GM18951 (cell line): Measurements from ENCODE around the gene KLHDC9.
"Not testable (repeated sequence)": the region's sequence is repeated elsewhere in the genome, so short reads cannot be mapped to it uniquely, and the experiment has no call there.

Source experiments
- POLR2A ChIP-seq: IDR thresholded peaks from 4 replicates; pipeline ENCODE4 v1.6.1; 2011; ENCODE audit warnings: mild to moderate bottlenecking; ENCODE audit not compliant: insufficient read length, insufficient read depth; ENCODE audit errors: extremely low read depth
- in situ Hi-C: fragments of 300-500 bp; cut with MboI; formaldehyde crosslinking; loops from one replicate; pipeline ENCODE4 v1.12.0; 2022; ENCODE audit warnings: low sequenced_read_pairs, mixed read lengths, inconsistent platforms; ENCODE audit not compliant: unreplicated experiment

The KLHDC9 gene

DNA sequence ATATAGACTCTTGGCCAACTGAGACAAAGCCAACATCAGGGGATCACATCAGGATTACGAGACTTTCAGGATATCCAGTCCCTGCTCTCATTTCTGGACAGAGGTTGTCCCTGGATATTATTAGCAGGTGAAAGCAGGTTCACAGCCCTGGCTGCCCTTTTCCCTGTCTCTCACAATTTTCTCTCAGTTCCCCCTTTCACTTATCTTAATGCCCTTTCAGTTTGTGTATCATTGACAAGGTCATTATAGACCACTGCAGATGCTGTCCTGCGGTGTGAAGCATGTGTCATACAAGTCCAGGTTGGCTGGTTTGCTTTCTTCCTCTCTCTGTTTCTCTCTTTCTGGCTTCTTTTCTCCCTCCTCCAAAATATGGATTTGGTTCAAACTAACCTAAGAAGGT is 2.1 kb upstream of the KLHDC9 start:
- TF ChIP-seq POLR2A: no peak
- in situ Hi-C loops: no loop called here

DNA sequence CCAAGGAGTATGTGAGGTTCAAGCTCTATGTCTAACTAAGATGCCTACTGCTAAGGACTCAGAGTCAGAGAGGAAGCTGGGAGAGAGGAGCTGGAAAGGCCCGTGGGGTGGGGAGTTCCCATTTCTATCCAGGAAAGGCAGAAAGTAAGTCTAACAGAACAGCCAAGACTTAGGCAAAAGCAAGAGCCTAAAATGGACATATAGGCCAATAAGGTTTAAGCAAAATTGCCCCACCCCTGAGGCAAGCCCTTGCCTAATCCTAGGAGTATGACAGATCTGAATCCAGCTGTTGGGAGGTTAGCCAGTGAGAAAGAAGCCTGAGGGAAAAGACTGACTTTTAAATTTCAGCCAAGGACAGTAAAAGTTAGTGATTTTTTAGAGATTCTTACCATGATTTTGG is 1.6 kb upstream of the KLHDC9 start:
- in situ Hi-C loops: no loop called here

DNA sequence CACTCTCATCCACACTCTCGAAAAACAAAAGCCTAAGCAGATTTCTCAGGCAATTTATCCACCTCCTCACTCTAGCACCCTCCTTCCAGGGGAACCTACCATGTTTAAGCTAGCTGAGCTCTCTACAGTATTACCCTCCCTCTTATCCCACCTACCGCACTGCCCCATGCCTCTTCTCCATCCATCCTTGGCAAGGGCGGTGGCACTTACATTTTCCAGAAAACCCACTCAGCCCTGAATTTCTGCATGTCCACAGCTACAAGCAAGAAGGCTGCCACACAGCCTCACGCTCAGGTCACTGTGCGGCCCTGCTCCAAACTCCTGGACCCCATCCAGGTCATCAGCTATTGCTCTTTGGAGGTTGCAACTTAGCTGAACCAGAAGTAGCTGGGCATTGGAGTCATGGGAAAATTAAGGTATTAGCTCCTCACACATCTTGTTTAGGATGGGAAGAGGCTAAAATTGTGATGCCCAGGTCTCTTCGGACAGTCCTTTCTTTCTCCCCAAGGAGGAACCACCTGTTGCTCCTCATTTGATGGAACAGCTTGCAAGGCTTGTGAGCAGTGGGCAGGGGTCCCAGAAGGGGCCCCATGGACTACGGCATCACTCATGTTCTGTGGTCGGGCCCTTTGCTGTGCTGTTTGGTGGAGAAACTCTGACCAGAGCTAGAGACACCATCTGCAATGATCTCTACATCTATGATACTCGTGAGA is 1.1 kb downstream of the KLHDC9 start:
- in situ Hi-C loops: no loop called here
- no peak for TF ChIP-seq POLR2A

More for the DNA sequence above, 1.6 kb upstream of the KLHDC9 start:
- TF ChIP-seq POLR2A: no peak

DNA sequence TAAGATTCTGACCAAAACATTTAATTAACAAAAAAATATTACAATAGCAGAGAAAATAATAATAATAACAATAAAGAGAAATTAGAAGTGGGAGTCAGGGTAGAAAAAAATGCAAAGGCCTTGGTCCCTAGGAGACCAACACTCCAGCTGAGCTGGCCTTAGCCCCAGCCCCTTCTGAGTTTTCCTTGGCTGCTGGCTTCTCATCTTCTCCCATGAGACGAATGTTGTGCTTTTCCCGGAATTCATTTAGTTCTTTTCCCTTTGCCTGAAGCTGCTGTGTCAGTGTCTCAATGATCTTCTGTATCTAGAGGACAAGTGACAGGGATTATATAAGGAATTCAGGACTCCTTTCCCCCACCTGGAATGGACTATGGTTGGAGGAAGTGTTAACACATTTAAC is 2.4 kb downstream of the KLHDC9 start:
- in situ Hi-C loops: no loop called here
- TF ChIP-seq POLR2A: no peak

DNA sequence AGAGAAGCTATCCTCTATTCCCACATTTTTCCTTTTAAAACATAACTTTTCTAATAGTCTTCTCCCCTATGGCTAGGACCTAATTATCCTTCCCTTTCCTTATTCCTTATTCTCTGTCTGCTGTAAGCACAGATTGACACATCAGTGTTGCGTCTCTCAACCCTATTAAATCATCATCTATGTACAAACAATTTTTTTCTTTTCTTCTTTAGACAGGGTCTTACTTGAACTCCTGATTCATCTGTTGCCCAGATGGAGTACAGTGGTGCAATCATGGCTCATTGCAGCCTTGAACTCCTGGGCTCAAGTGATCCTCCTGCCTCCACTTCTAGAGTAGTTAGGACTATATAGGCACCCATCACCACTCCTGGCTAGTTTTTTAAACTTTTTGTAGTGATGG is 8.3 kb downstream of the KLHDC9 start:
- in situ Hi-C loops: no loop called here
- no peak for TF ChIP-seq POLR2A

DNA sequence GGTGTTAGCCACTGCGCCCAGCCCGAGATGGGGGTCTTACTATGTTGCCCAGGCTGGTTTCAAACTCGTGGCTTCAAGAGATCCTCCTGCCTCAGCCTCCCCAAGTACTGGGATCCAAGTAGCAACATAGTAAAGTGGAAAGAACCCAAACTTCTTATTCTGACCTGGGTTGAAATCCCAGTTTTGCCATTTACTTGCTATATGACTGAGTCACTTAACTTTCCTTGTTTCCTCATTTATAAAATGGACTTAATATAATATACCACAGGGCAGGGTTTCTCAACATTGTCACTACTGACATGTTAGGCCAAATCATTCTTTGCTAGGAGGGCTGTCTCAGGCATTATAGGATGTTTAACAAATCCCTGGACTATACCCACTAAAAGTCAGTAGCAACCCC is 13.0 kb downstream of the KLHDC9 start:
- TF ChIP-seq POLR2A: no peak
- in situ Hi-C loops: no loop called here

DNA sequence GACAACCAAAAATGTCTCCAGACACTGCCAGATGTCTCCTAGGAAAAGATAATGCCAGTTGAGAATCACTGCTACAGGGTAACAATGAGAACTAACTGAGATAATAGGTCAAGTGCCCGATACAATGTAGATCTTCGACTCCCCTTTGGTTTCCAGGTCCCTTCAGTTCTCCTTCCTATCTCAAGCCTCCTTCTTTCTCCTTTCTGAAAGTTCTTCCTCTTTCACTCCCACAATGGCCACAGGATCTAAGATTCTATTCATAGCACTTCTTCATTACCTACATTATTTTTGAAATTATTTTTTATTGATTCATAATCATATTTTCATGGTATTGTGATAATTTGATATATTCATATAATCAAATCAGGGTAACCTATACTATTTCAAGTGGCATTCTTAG is 13.4 kb downstream of the KLHDC9 start:
- TF ChIP-seq POLR2A: no peak
- in situ Hi-C loops: no loop called here

DNA sequence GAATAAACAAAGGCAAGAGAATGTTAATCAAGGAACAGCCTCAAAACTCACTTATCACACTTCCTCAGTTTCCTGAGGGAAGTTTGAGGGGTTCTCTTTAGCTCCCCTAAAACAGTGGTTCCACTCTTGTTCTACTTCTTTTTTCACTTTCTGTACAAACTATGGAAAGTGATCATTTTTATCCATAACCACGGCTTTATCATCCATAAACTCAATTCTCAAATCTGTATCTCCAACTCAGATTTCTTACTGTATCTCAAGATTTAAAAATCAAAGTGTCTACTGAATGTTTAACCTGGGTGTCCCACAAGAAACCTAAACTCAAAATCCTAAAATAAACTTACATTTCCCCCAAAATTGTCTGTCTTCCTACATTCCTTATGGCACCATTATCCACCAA is 15.8 kb downstream of the KLHDC9 start:
- in situ Hi-C loops: no loop called here

DNA sequence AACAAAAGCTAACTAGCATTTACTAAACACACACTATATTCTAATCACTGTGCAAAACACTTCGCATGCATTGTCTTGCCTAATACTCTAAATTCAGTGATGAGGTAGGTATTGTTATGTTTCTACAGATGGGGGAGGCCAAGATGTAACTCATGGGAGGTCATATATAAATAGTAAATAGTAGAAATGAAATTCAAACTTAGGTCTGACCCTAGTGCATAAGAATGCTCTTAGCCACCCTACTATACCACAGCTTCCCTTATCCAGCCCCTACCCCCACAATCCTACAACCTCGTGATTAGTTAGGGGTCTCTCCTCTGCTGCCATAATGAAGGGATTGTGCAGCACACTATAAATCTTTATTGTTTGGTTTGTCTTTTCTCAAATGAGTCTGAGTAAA is 16.4 kb downstream of the KLHDC9 start:
- in situ Hi-C loops: no loop called here
- TF ChIP-seq POLR2A: no peak

More for the DNA sequence above, 15.8 kb downstream of the KLHDC9 start:
- TF ChIP-seq POLR2A: no peak

DNA sequence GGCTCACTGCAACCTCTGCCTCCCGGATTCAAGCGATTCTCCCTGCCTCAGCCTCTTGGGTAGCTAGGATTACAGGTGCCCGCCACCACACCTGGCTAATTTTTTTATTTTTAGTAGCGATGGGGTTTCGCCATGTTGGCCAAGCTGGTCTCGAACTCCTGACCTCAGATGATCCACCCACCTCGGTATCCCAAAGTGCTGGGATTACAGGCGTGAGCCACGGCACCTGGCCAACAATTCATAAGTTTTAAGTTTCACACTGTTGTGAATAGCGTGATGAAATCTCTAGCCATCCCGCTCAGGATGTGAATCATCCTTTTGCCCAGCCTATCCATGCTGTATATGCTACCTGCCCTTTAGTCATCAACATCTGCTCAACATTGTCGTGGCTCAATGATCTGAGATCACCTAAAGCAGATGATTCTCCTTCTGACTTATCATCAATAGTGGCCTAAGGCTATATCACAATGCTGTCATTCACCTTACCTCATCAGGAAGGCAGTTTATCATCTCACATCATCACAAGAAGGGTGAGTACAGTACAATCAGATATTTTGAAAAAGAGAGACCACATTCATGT is 17.1 kb downstream of the KLHDC9 start:
- in situ Hi-C loops: no loop called here
- TF ChIP-seq POLR2A: no peak

DNA sequence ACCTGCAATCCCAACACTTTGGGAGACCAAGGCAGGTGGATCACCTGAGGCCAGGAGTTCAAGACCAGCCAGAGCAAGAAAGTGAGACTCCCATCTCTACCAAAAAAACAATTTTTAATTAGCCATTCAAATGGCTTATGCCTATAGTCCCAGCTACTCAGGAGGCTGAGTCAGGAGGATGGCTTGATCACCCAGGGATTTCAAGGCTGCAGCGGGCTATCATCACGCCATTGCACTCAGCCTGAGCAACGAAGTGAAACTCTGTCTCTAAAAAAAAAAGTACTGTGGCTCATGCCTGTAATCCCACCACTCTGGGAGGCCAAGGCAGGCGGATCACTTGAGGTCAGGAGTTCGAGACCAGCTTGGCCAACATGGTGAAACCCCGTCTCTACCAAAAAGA is 17.8 kb downstream of the KLHDC9 start:
- in situ Hi-C loops: not testable (repeated sequence)

DNA sequence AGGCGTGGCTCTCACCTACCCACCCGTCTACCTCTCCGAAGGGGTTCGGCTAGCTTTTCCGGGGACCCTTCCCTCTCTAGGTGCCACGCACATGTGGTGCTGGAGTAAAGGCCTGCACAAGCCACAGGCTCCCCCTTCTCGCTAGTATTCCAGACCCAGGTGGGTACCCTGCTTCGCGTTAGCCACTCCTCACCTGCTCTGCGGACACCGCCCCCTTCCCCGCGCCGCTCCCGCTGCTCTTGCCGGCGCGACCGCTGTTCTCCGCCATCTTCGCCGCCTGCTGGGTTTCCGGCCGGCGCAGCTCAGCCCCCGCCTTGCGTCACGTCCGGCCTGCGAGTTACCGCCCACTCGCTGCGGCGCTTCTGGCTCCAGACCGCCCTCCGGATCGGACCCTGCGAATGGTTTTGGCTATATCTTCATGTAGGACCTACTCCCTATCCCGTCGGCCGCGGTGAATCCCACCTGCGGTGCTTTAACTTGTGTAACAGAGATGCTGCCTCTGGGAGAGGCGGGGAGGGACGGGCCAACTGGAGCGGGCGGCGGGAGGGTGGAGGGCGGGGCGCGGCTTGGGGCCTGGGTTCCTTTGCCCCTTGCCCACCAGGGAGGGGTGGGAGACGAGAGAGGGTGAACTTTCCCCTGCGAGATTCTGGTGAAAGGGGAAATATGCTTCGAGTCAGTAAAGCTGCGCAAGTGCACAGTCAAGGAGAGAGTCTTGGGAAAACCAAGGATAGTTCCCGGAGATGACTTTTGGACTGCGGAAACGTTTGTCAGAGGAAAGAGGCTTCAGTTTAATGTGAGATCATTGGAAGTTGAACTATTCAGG is 19.8 kb downstream of the KLHDC9 start, which contains the start of the genes NIT1 and PFDN2:
TSS of gene NIT1 (plus strand) at position 347 of the 823 bp plus-strand sequence. CDS start at position 419, 72 bp downstream.
TSS of gene PFDN2 (minus strand) at position 279 of the 823 bp plus-strand sequence. CDS start at position 268, 11 bp downstream.
- peak; percentile 94 for TF ChIP-seq POLR2A
- in situ Hi-C loops: no loop called here

DNA sequence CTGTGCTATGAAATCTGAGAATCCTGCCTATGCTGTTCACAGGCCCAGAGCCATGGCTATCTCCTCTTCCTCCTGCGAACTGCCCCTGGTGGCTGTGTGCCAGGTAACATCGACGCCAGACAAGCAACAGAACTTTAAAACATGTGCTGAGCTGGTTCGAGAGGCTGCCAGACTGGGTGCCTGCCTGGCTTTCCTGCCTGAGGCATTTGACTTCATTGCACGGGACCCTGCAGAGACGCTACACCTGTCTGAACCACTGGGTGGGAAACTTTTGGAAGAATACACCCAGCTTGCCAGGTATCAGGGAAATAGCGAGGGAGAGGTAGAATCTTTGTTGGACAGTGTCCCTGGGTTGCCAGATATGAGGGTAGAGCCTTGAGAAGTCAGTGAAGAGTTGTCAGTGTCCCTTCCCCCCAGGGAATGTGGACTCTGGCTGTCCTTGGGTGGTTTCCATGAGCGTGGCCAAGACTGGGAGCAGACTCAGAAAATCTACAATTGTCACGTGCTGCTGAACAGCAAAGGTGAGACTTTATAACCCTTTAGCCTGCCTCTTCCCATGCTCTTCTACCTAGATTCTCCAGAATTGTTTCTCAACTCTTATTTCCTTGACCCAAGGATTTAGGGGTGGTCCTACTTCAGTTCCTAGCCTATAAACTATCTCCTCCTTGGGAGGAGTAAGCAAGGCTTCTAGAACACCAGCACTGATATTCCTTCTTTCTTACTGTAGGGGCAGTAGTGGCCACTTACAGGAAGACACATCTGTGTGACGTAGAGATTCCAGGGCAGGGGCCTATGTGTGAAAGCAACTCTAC is 21.1 kb downstream of the KLHDC9 start:
- in situ Hi-C loops: no loop called here
- TF ChIP-seq POLR2A: no peak

DNA sequence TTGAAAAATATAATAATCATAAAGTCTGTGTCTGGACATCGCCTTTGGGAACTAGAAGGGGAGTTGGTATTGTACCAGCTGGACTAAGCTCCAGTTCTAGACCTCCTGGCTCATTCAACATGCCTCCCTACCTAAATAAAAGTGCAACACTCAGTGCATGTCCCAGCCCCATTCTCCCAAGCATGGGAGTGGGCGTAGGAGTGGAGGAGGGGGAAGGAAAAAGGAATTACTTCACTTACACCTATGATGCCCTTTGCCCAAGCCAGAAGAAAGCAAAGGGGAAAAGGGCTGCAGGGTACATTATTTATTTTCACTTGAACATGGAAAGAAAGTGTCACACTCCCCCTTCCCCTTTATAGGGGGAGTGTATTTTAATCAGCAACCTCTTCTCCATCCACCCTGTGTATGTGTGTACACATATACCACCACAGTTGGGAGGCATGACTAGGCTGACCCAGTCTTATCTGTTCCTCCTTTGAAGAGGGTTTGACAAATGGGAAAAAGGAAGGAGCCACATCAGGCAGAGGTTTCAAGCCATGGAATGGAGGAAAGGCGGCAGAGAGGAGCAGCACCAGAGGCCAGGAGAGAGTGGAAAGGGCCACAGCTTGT is 23.0 kb downstream of the KLHDC9 start:
- TF ChIP-seq POLR2A: no peak
- in situ Hi-C loops: no loop called here
